Measurements from ENCODE around the gene SPRY1.

Gene SPRY1

GRCh38 chr4:123379392-123379791 lies 17.2 kb upstream of the SPRY1 start:
- DNase-seq (ENCODE audit: low read depth in 2 of 2), result no peak

GRCh38 chr4:123380728-123381716 lies 15.6 kb upstream of the SPRY1 start:
- no peak for DNase-seq (ENCODE audit: low read depth in 2 of 2)

GRCh38 chr4:123381996-123382395 lies 14.6 kb upstream of the SPRY1 start:
- DNase-seq (ENCODE audit: low read depth in 2 of 2), result no peak

- no peak for DNase-seq (ENCODE audit: low read depth in 2 of 2)
Observed at GRCh38 chr4:123383566-123383965, 13.0 kb upstream of the SPRY1 start.

- no peak for DNase-seq (ENCODE audit: low read depth in 2 of 2)
Observed at GRCh38 chr4:123386609-123387008, 10.0 kb upstream of the SPRY1 start.

GRCh38 chr4:123390846-123391456 lies 5.6 kb upstream of the SPRY1 start:
- no peak for DNase-seq (ENCODE audit: low read depth in 2 of 2)

GRCh38 chr4:123393721-123394120 lies 2.9 kb upstream of the SPRY1 start:
- DNase-seq (ENCODE audit: low read depth in 2 of 2), result no peak

- peak in 1 of 2 donors; percentile 38 for DNase-seq (ENCODE audit: low read depth in 2 of 2)
Observed at GRCh38 chr4:123397144-123398065, 810 bp downstream of the SPRY1 start.

- peak; percentile 41 to 53 for DNase-seq (ENCODE audit: low read depth in 2 of 2)
Observed at GRCh38 chr4:123398066-123398852, 1.7 kb downstream of the SPRY1 start.

GRCh38 chr4:123398853-123399626 lies 2.4 kb downstream of the SPRY1 start:
- DNase-seq (ENCODE audit: low read depth in 2 of 2), result peak in 1 of 2 donors; percentile 52

GRCh38 chr4:123399627-123400358 lies 3.2 kb downstream of the SPRY1 start:
- DNase-seq (ENCODE audit: low read depth in 2 of 2), result no peak

GRCh38 chr4:123401271-123402120 lies 4.9 kb downstream of the SPRY1 start:
- DNase-seq (ENCODE audit: low read depth in 2 of 2), result no peak

- no peak for DNase-seq (ENCODE audit: low read depth in 2 of 2)
Observed at GRCh38 chr4:123402121-123402465, 5.5 kb downstream of the SPRY1 start.

- no peak for DNase-seq (ENCODE audit: low read depth in 2 of 2)
Observed at GRCh38 chr4:123403080-123403604, 6.5 kb downstream of the SPRY1 start.

GRCh38 chr4:123404533-123404932 lies 7.9 kb downstream of the SPRY1 start:
- DNase-seq (ENCODE audit: low read depth in 2 of 2), result no peak

- DNase-seq (ENCODE audit: low read depth in 2 of 2), result no peak
Observed at GRCh38 chr4:123405267-123405865, 8.8 kb downstream of the SPRY1 start.

GRCh38 chr4:123406872-123407271 lies 10.3 kb downstream of the SPRY1 start:
- DNase-seq (ENCODE audit: low read depth in 2 of 2), result no peak

GRCh38 chr4:123408471-123409084 lies 12.0 kb downstream of the SPRY1 start:
- DNase-seq (ENCODE audit: low read depth in 2 of 2), result no peak
